ENCODE results near the gene ANKMY1. TPM values are rescaled to one million over a fixed set of nuclear protein-coding genes. Genes with fewer than 3 reads are reported as not detected.

Gene ANKMY1
- total and polyA plus RNA-seq, 2 experiments from 2014 or later = 2.3 to 8.9 TPM

GRCh38 chr2:240599141-240599583, 41.4 kb upstream of the ANKMY1 start:
- H3K27ac Mint-ChIP-seq = no peak overlapping the region
- TF ChIP-seq JUNB (IDR thresholded peaks at IDR 0.05; ENCODE audit: unreplicated experiment) (no peak), POLR2AphosphoS5 (IDR thresholded peaks at IDR 0.05; ENCODE audit: low read depth) (no peak), NANOG (IDR thresholded peaks at IDR 0.05; ENCODE audit: borderline replicate concordance) (no peak), CTCF (conservative IDR thresholded peaks at IDR 0.05; ENCODE audit: low read depth in 2 of 2) (no peak), ZNF331 (CRISPR knock-in tag; IDR thresholded peaks at IDR 0.05; ENCODE audit: low read depth) (no peak), STAT1 (IDR thresholded peaks at IDR 0.05; ENCODE audit: unreplicated experiment) (no peak), CREB1 (CRISPR knock-in tag; IDR thresholded peaks at IDR 0.05; ENCODE audit: low read depth) (no peak), EZH2phosphoT487 (IDR thresholded peaks at IDR 0.05; ENCODE audit: unreplicated experiment) (no peak), ZNF114 (CRISPR knock-in tag; IDR thresholded peaks at IDR 0.05) (no peak)
- TF ChIP-seq, protein P1, sequence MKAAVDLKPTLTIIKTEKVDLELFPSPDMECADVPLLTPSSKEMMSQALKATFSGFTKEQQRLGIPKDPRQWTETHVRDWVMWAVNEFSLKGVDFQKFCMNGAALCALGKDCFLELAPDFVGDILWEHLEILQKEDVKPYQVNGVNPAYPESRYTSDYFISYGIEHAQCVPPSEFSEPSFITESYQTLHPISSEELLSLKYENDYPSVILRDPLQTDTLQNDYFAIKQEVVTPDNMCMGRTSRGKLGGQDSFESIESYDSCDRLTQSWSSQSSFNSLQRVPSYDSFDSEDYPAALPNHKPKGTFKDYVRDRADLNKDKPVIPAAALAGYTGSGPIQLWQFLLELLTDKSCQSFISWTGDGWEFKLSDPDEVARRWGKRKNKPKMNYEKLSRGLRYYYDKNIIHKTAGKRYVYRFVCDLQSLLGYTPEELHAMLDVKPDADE (IDR thresholded peaks at IDR 0.05) = no peak
- TF ChIP-seq, protein P2, sequence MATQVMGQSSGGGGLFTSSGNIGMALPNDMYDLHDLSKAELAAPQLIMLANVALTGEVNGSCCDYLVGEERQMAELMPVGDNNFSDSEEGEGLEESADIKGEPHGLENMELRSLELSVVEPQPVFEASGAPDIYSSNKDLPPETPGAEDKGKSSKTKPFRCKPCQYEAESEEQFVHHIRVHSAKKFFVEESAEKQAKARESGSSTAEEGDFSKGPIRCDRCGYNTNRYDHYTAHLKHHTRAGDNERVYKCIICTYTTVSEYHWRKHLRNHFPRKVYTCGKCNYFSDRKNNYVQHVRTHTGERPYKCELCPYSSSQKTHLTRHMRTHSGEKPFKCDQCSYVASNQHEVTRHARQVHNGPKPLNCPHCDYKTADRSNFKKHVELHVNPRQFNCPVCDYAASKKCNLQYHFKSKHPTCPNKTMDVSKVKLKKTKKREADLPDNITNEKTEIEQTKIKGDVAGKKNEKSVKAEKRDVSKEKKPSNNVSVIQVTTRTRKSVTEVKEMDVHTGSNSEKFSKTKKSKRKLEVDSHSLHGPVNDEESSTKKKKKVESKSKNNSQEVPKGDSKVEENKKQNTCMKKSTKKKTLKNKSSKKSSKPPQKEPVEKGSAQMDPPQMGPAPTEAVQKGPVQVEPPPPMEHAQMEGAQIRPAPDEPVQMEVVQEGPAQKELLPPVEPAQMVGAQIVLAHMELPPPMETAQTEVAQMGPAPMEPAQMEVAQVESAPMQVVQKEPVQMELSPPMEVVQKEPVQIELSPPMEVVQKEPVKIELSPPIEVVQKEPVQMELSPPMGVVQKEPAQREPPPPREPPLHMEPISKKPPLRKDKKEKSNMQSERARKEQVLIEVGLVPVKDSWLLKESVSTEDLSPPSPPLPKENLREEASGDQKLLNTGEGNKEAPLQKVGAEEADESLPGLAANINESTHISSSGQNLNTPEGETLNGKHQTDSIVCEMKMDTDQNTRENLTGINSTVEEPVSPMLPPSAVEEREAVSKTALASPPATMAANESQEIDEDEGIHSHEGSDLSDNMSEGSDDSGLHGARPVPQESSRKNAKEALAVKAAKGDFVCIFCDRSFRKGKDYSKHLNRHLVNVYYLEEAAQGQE (IDR thresholded peaks at IDR 0.05; ENCODE audit: unreplicated experiment) = no peak

More at GRCh38 chr2:240599141-240599583, 41.4 kb upstream of the ANKMY1 start:
- ATAC-seq = no peak
- Histone ChIP-seq H3K79me2 (replicated peaks; ENCODE audit: insufficient read depth) (no peaks in the 10 kb centered on the region), H3K27me3 (ENCODE audit: insufficient read depth) (no peaks in the 10 kb centered on the region), H3K4me3 (no peak overlapping the region), H3K4me1 (ENCODE audit: insufficient read depth) (no peaks in the 10 kb centered on the region), H3F3A (replicated peaks; ENCODE audit: low read depth) (no peaks in the 10 kb centered on the region), H3K27ac (ENCODE audit: low read depth) (no peak overlapping the region), H3K9me2 (ENCODE audit: insufficient read depth) (no peaks in the 10 kb centered on the region), H3K4me2 (no peak overlapping the region), H3K36me3 (ENCODE audit: insufficient read depth) (no peaks in the 10 kb centered on the region), H2AFZ (no peak overlapping the region), H4K20me1 (replicated peaks; ENCODE audit: insufficient read depth) (no peaks in the 10 kb centered on the region; the same call in none of the 2 replicates)
- Mint-ChIP-seq H3K27me3 (ENCODE audit: insufficient read depth, low read depth, poor library complexity) (peaks cover 3% of the 10 kb centered on the region), H3K4me1 (no peaks in the 10 kb centered on the region; the same call in 2 of the 3 replicates), H3K4me3 (no peak overlapping the region), H3K36me3 (ENCODE audit: low read depth) (peaks cover 2% of the 10 kb centered on the region; the same call in 1 of the 3 replicates), H3K9me3 (no peaks in the 10 kb centered on the region)
- no peak for DNase-seq (ENCODE audit: low spot score)
